HG03469 (cell line): ENCODE results near the gene APPL2.
"Not testable (repeated sequence)": the region's sequence is repeated elsewhere in the genome, so short reads cannot be mapped to it uniquely, and the experiment has no call there.

Source experiments
- ATAC-seq: cut with Tn5 transposase; IDR thresholded peaks from one replicate; pipeline ENCODE4 v1.9.1; 2021; ENCODE audit warnings: mild to moderate bottlenecking, moderate library complexity, moderate number of reproducible peaks; ENCODE audit not compliant: unreplicated experiment

The APPL2 gene

DNA sequence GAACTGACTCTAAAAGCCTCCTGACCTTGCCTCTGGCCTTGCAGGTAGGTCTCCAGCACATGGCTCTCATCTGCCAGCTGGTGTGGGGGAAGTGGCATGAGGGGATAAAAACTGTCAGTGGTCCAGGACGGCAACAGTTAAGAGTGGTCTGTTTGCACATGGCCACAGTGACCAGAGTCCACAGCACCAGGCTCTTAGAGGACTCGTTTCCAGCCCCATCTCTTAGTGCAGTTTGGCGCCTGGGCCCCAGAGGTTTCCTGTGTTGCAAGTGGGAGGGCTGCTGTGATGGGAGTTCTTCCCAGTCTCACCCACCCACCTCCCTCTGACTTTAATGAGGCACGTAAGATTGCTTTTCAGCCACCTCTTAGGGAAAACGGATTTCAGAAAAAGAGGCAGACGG lies 37.0 kb downstream of the APPL2 start:
- no peak for ATAC-seq

DNA sequence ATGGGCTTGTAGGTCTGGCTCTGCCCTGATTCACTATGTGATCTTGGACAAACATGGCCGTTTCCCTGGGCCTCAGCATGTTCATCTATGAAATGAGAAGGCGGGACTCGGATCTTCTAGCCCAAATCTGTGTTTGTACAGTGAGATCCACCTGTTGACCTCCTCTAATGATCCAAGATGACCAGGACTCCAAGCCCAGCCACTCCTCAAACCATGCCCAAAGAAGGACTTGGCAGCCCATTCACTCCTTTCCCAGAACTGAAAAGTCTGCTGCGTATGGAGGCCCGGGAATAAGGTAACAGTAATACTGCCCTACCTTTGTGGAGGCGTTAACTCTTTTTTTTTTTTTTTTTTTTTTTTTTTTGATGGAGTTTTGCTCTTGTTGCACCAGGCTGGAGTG lies 39.9 kb downstream of the APPL2 start:
- ATAC-seq = no peak

DNA sequence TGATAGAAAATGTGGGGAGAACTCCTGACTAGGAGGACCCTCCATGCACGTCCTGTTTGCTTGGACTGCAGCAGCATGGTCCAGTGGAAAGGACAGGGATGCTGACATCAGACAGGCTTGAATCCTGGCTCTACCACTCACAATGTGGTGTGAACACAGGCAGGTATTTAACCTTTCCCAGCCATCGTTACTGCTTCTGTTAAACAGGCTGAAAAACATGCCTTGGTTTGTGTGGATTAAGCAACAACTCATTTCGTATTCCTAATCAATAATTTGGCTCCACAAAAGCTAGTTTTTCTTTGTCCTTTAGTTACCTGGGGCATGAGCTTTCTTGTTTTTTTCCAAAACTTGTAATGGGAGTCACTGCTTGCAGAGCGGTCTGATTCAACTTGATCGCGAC lies 41.0 kb downstream of the APPL2 start:
- ATAC-seq = no peak

DNA sequence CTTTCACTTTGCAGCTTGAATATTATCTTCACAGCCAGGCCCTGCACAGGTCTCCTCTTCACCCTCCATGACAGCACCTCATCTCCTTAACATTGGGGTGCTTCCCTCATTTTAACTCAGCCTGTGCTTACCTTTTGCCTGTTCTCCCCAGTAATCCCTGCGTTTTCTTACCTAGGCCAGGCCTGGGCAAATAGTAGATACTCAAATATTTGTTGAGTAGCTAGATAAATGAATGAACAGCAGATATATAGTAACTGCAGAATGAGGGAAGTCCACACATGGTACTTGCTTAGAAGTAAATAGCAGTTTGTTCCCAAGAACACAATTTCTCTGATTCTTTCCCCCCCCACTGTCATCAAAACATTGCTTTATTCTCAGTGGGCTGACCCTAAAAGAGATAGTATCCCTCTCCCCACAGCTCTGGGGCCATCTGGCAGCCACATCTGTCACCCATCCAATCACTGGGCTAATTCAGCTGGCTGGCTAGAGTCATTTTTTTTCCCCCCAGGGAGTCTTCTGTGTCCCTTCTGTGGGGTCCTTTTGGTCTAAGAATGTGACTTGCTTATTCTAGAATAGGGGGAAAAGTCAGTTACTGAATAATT lies 43.2 kb downstream of the APPL2 start:
- no peak for ATAC-seq

DNA sequence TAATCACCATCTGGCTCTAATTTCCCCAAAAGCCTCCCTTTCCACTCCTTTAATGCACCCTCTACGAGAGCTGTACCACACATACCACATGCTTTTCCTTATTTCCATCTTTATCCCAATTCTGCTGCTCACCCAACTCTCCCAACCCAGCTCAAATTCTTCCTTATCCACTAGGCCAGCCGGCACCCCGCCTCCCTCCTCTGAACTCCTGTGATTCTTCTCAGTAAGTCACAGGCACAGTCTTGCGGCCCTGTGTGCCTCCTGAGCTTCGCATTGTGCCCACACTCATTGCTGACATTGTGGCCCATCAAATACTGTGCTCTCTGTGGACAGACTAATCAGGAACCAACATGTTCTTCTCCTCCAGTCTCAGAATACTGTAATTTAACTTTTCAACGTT lies 45.4 kb downstream of the APPL2 start:
- ATAC-seq = no peak

DNA sequence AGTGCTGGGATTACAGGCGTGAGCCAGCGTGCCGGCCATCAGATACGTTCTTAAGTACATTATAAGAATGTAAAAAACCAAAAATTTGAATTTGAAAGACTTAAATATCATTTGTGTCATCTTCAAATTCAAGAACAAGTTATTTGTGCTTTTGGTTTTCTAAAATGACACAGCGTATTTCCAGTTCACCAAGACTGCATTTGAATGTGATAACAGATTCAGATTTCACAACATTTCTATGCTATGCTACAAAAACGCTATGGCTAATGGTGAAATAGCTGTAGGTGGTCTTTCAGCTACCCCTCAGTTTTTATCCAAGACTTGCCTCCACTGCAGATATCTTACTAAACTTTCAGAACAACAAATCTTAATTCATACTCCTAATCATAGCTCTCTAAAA lies 46.7 kb downstream of the APPL2 start:
- no peak for ATAC-seq

DNA sequence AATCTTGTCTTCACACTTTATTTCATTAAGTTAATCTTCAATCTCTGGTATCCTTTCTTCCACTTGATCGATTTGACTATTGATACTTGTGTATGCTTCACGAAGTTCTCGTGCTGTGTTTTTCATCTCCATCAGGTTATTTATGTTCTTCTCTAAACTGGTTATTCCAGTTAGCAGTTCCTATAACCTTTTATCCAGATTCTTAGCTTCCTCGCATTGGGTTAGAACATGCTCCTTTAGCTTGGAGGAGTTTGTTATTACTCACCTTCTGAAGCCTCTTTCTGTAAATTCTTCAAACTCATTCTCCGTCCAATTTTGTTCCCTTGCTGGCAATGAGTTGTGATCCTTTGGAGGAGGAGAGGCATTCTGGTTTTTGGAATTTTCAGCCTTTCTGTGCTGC lies 52.0 kb downstream of the APPL2 start:
- ATAC-seq = not testable (repeated sequence)

DNA sequence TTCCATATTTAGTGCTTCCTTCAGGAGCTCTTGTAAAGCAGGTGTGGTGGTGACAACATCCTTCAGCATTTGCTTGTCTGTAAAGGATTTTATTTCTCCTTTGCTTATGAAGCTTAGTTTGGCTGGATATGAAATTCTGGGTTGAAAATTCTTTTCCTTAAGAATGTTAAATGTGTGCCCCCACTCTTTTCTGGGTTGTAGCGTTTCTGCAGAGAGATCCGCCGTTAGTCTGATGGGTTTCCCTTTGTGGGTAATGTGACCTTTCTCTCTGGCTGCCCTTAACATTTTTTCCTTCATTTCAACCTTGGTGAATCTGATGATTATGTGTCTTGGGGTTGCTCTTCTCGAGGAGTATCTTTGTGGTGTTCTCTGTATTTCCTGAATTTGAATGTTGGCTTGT lies 52.6 kb downstream of the APPL2 start:
- ATAC-seq = not testable (repeated sequence)

DNA sequence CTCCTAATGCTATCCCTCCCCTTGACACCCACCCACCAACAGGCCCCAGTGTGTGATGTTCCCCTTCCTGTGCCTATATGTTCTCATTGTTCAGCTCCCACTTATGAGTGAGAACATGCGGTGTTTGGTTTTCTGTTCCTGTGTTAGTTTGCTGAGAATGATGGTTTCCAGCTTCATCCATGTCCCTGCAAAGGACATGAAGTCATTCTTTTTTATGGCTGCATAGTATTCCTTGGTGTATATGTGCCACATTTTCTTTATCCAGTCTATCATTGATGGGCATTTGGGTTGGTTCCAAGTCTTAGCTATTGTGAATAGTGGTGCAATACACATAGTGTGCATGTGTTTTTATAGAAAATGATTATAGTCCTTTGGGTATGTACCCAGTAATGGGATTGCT lies 56.9 kb downstream of the APPL2 start:
- ATAC-seq = not testable (repeated sequence)

DNA sequence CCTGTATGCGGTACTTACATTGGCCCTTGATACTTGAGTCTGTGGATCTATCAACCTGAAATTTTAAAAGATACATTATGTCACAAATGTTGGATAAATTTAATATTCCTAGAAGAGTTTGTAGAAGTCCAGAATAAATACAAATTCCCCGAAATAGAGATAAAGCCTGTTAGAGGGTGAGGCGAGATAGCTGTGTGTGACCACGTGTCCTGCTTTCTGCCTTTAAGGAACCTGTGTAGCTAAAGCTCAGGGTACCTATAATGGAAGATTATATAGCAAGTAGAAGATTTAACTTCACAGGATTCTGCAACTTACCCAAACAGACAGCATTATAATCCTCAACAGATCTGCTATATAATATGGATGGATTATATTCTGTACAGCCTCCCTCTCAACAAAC lies 58.8 kb downstream of the APPL2 start:
- ATAC-seq = no peak

DNA sequence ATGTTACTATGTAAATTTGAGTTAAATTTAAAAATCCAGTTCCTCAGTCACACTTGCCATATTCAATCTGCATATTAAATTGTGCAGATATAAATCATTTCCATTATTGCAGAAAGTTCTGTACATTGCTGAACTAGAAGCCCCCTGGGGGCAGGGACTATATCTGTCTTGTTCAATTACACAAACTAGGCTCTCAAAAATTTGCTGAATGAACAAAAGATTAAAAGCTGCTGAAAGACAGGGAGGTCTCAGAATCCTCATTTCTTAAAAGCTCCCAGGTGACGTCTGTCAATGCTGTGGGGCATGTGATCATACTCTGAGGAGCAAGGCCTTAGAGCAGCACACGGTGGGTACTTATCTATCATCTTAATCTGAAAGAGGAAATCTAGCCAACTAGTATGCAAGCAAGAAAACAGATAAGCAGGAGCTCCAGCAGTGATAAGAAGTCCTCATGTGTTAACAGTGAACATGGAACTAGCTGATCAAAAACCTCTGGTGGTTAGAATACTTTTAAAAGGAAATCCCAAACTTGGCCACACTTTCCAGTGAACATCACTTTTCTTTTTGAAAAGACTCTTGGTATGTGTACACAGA lies 60.5 kb downstream of the APPL2 start:
- no peak for ATAC-seq

DNA sequence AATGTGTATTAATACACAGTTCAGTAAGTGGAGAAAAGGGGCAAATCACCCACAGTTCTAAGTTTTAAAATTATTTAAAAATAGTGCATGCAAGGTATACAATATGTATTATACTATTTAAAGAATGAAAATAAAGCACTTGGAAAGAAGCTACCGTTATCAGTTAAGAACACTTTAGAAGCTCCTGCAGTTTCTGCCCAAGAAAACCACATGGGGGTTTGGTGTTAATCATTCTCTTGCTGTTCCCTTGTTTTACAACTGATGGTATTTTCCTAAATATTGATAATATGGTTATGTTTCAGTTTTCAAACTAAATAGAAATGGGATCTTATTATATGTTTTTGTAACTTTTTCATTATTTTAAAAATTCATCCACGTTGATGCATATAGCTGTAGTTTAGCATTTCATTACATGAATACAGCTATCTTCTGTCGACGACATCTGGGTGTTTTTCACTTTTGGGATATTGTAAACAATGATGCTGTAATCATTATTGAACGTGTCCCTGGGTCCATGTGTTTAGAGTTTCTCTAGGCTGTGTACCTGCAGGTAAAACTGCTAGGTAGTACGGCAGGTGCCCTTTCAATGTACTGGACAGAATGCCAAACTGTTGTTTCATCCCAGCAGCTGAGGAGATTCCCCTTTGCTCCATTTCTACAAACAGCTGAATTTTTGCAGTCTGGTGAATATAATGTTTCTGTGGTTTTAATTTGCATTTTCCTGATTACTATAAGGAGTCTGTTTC lies 64.1 kb downstream of the APPL2 start:
- ATAC-seq = no peak

DNA sequence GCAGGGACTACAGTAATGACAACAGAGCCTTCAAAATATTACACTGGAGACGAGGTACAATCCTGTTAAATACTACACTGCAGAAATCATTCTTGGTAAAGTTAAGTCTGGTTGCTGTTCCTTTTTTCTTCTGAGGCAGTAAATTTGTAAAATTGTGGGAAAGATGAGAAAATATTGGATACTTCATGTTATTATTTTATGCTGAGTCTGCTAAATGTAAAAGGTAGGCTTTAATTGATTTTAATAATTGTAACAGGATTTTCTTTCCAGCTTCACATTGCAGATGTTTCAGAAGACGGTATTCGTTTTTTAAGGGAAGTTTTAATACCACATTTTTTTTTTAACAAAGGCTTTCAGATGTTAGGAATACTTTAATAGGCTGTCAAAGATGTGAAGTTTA lies 65.8 kb downstream of the APPL2 start:
- ATAC-seq = no peak

DNA sequence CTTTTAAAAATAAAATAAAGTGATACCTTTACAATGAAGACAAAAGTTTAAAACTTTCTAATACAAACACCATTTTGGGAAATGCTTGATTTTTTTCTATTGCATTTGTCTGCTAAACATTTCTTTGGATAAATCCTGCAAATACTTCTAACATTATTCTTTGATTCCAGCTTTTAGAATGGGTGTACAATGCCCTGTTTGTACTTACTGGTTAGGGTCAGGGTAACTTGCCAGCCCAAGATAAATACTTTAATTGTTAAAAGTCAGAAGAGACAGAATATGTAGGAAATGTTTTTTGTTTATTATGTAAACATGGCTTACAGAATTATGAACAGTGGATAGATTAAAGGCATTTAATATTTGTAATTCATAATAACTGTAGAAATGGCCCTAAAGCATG lies 68.0 kb downstream of the APPL2 start:
- ATAC-seq = no peak

DNA sequence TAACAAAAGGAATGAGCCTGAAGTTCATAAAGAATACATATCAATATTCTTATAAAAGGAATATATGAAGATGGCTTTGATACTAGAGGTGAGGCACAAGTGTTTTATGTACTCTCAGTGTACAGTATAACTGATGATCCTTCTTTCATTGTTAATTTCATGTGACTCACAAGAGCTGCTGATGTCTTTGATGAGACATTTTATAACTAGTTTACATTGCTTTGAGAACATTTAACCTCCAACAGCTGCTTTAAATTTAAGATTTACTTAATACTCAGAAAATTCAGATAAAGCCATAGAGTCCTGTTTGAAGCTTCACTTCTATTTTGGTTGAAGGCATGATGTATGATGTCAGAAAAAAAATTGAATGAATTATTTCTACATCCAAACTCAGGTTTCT lies 68.6 kb downstream of the APPL2 start:
- no peak for ATAC-seq

DNA sequence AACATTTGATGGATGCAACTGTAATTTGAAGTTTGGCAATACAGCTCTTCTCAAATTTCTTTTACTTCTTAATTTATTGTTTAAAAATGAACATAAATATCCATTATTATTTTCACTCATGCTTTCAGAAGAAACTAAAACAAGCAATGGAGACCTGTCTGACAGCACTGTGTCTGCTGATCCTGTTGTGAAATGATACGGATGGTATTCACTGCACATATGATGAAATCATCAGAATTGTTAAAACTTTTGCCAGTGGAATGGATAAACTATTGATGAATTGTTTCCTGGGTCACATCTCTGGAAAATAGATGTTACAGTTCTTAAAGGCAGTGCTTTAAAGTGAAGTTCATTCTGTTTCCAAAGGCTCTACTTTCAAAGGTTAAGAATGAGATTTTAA lies 69.2 kb downstream of the APPL2 start:
- ATAC-seq = no peak

DNA sequence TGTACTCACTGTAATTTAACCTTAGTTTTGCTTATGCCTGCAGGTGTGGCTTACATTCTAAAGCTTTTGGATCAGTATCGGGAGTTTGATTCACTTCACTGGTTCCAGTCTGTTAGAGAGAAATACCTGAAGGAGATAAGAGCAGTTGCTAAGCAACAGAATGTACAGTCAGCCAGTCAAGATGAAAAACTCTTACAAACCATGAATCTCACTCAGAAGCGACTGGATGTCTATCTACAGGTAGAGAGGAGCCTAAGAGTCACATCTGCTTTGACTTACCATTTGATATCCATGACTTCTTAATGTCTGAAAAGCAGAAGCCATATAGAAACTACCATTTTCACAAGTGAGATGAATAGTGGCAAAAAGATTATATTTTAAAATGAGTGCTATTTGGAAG lies 71.9 kb downstream of the APPL2 start:
- no peak for ATAC-seq

DNA sequence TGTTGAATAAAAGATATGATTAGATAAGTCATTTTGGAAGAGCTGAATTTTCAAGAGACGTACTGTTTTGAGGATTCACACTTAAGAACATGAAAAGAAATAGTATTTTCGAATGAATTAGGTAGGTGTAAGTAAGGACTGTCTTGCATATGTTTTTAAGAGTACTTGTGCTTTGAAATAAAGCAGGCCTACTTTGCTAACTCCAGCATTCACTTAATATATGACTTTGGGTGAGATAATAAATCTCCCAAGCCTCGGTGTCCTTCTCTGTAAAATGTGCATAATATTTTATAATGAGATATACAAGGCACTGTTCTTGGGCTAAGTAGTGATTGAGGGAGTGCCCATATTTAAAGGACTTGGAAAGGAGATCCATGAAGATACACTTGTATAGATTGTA lies 73.8 kb downstream of the APPL2 start:
- ATAC-seq = no peak

DNA sequence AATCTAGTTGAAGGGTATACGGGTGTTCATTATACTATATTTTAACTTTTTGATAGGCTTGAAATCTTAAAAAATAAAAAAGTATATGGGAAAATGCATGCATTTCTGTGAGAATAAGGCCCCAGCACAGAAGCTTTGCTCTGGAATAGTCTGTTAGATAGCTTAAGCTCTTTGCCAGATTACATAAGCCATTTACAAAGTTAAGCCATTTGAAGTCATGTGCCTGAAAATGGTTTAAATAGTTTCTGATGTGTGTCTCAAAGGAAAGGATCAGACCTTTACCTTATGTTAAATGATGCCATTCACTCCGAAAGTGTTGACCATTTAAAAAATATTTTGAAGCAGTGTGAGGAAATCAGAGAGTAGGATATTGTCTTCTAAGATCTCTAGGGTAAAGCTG lies 77.1 kb downstream of the APPL2 start:
- ATAC-seq = no peak

DNA sequence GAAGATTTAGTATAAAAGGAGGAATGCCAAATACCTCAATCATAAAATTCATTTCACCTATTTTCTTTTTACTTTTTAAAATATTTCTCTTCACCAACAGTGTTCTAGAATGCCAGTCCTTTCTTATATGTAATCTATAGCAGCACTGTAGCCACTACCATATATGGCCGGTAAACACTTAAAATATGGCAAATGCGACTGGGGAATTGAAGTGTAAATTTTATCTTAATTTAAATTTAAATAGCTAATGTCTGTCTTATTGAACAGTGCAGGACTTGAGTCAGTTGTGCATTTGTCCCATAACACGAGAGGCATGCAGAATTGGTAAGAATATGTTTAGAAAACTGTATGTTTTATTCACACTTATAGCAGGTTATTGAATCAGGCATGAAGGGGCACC lies 78.4 kb downstream of the APPL2 start:
- ATAC-seq = no peak

DNA sequence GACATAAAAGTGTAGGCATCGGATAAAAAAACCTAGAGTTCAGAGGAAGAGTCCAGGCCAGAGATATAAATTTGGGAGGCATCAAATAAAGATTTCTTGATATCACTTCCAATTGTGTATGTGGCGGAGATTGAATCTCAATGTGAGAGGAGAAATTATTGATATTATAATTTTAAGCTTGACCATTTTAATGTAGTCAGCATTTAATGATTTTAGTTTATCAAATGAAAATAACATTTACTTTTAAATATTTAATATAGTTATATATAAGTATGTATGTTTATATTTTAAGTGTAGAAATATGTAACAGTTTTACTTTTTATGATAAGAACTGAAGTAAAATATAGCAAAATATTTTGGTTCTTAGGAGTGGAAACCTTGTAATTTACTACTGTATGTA lies 79.7 kb downstream of the APPL2 start:
- ATAC-seq = no peak

DNA sequence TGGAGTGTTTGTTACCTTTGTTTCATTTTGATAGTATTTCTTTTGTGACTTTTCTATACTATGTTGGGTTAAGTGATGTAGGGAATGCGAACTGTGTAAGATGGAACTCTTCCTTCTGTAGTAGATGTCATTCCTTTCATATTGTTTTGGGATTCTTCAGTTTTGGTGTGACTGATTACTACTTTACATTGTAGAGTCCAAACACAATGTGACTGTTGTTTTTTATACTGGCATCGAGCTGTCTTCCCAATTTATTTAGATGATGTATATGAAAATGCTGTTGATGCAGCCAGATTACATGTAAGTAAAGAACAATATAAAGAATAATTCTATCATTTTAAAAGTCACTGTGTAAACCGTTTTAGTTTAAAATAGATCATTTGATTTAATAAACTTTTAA lies 93.7 kb downstream of the APPL2 start:
- no peak for ATAC-seq
